HepG2 (cell line): Measurements from ENCODE around the gene ZNF765. TPM values are rescaled to one million over a fixed set of nuclear protein-coding genes. Genes with fewer than 3 reads are reported as not detected.
A peak's percentile ranks its signal among the peaks of the same experiment; 100 is the strongest.

Experiments
- CBX5 ChIP-seq: sonication (generic); formaldehyde crosslinking; IDR thresholded peaks from 2 replicates; pipeline ENCODE4 v1.4.0; 2020; ENCODE audit warnings: missing genetic modification reagents, borderline replicate concordance
- CC2D1A ChIP-seq: sonication (generic); formaldehyde crosslinking; IDR thresholded peaks from 2 replicates; pipeline ENCODE4 v1.8.1; 2023; ENCODE audit warnings: mild to moderate bottlenecking, missing genetic modification reagents
- DMAP1 ChIP-seq: IDR thresholded peaks from 2 replicates; pipeline ENCODE4 v1.6.1; 2016
- EEA1 ChIP-seq: sonication (generic); formaldehyde crosslinking; IDR thresholded peaks from 2 replicates; pipeline ENCODE4 v1.5.1; 2020; ENCODE audit warnings: mild to moderate bottlenecking, missing genetic modification reagents, borderline replicate concordance
- ERF ChIP-seq: IDR thresholded peaks from 2 replicates; pipeline ENCODE4 v1.6.1; 2018; ENCODE audit warnings: missing biosample characterization, missing genetic modification reagents
- FOXA1 ChIP-seq, 2 experiments: fragments of 450-650 bp in 1 of 2; sonication (generic) in 1 of 2; formaldehyde crosslinking in 1 of 2; IDR thresholded peaks; 2 replicates each; pipeline versions ENCODE4 v1.4.0 to v1.6.1; 2016 to 2020; ENCODE audit warnings: missing genetic modification reagents in 1 of 2
- FOXA3 ChIP-seq: IDR thresholded peaks from 2 replicates; pipeline ENCODE4 v1.6.1; 2016; ENCODE audit warnings: missing genetic modification reagents, missing compliant biosample characterization
- FOXC1 ChIP-seq: sonication (generic); formaldehyde crosslinking; IDR thresholded peaks from 2 replicates; pipeline ENCODE4 v1.8.0; 2022; ENCODE audit warnings: mild to moderate bottlenecking, missing genetic modification reagents, borderline replicate concordance
- HDAC2 ChIP-seq: sonication (generic); formaldehyde crosslinking; IDR thresholded peaks from 2 replicates; pipeline ENCODE4 v1.4.0; 2020; ENCODE audit warnings: missing genetic modification reagents
- LCORL ChIP-seq, 2 experiments: fragments of 450-650 bp in 1 of 2; sonication (generic) in 1 of 2; formaldehyde crosslinking in 1 of 2; IDR thresholded peaks; 2 replicates each; pipeline versions ENCODE4 v1.5.0 to v1.6.1; 2017 to 2020; ENCODE audit warnings: antibody characterized with exemption in 1 of 2, missing genetic modification reagents in 1 of 2
- MIER3 ChIP-seq: IDR thresholded peaks from 2 replicates; pipeline ENCODE4 v1.6.1; 2016; ENCODE audit warnings: missing compliant biosample characterization, borderline replicate concordance
- MIXL1 ChIP-seq: IDR thresholded peaks from 2 replicates; pipeline ENCODE4 v1.6.1; 2016
- NR2F6 ChIP-seq, 2 experiments: IDR thresholded peaks; 2 replicates each; pipeline ENCODE4 v1.6.1; 2016; ENCODE audit warnings: antibody characterized with exemption in 1 of 2, mild to moderate bottlenecking in 1 of 2
- RXRB ChIP-seq: IDR thresholded peaks from 2 replicates; pipeline ENCODE4 v1.6.1; 2016; ENCODE audit warnings: borderline replicate concordance, missing genetic modification reagents, missing compliant biosample characterization
- SALL1 ChIP-seq: sonication (generic); formaldehyde crosslinking; IDR thresholded peaks from 2 replicates; pipeline ENCODE4 v1.8.0; 2022; ENCODE audit warnings: mild to moderate bottlenecking, missing genetic modification reagents
- SNAPC2 ChIP-seq: sonication (generic); formaldehyde crosslinking; IDR thresholded peaks from 2 replicates; pipeline ENCODE4 v1.8.1; 2022; ENCODE audit warnings: mild to moderate bottlenecking, missing genetic modification reagents
- TEAD3 ChIP-seq: optimal IDR thresholded peaks from 2 replicates; pipeline ENCODE3; 2016; ENCODE audit warnings: borderline replicate concordance
- ZBTB38 ChIP-seq: sonication (generic); formaldehyde crosslinking; IDR thresholded peaks from 2 replicates; pipeline ENCODE4 v1.5.1; 2020; ENCODE audit warnings: mild to moderate bottlenecking, missing genetic modification reagents
- ZFP62 ChIP-seq: sonication (generic); formaldehyde crosslinking; IDR thresholded peaks from 2 replicates; pipeline ENCODE4 v1.4.0; 2020; ENCODE audit warnings: missing genetic modification reagents
- ZNF235 ChIP-seq: sonication (generic); formaldehyde crosslinking; IDR thresholded peaks from 2 replicates; pipeline ENCODE4 v1.8.1; 2023; ENCODE audit warnings: mild to moderate bottlenecking, missing genetic modification reagents, borderline replicate concordance
- ZNF33B ChIP-seq: sonication (generic); formaldehyde crosslinking; IDR thresholded peaks from 2 replicates; pipeline ENCODE4 v1.5.1; 2020; ENCODE audit warnings: mild to moderate bottlenecking, missing genetic modification reagents
- ZNF510 ChIP-seq: sonication (generic); formaldehyde crosslinking; IDR thresholded peaks from 2 replicates; pipeline ENCODE4 v1.4.0; 2020; ENCODE audit warnings: low read depth, mild to moderate bottlenecking, missing genetic modification reagents
- polyA plus RNA-seq, 8 experiments: library from polyadenylated mRNA; depleted of rRNA in 3 of 8; stranded (reverse) in 7 of 8; unstranded in 1 of 8; fragments of >200 nt; fragmentation: Illumina TruSeq in 4 of 8; extraction: Trizol in 4 of 8; gene quantifications; 2 replicates each; pipeline versions ENCODE4 v1.2.1 to v1.2.3, GENCODE V29; 2011 to 2016; ENCODE audit warnings: low read depth in 4 of 8, missing spikeins in 1 of 8, mixed read lengths in 1 of 8; ENCODE audit not compliant: insufficient read depth in 1 of 8
- total RNA-seq, 5 experiments: library from RNA; depleted of rRNA; stranded (reverse); fragments of >200 nt; fragmentation: Illumina TruSeq; extraction: Trizol; gene quantifications; 2 replicates each; pipeline ENCODE4 v1.2.3, GENCODE V29; 2016; ENCODE audit warnings: low read depth in 1 of 5
- TF ChIP-seq, protein P1 (sequence below): IDR thresholded peaks from 2 replicates; pipeline ENCODE4 v1.6.1; 2016; ENCODE audit warnings: mild to moderate bottlenecking, missing biosample characterization, missing genetic modification reagents
- TF ChIP-seq, protein P2 (sequence below): IDR thresholded peaks from 2 replicates; pipeline ENCODE4 v1.6.1; 2016; ENCODE audit warnings: low read depth
- TF ChIP-seq, protein P3 (sequence below): sonication (generic); formaldehyde crosslinking; IDR thresholded peaks from 2 replicates; pipeline ENCODE4 v1.5.0; 2020; ENCODE audit warnings: mild to moderate bottlenecking, missing genetic modification reagents, borderline replicate concordance

ZNF765 gene
- total and polyA plus RNA-seq, 2 of the 13 experiments (the other 11 are each of a cell fraction or from before 2014, with no cell fraction given), result 5.0 to 14.5 TPM

DNA sequence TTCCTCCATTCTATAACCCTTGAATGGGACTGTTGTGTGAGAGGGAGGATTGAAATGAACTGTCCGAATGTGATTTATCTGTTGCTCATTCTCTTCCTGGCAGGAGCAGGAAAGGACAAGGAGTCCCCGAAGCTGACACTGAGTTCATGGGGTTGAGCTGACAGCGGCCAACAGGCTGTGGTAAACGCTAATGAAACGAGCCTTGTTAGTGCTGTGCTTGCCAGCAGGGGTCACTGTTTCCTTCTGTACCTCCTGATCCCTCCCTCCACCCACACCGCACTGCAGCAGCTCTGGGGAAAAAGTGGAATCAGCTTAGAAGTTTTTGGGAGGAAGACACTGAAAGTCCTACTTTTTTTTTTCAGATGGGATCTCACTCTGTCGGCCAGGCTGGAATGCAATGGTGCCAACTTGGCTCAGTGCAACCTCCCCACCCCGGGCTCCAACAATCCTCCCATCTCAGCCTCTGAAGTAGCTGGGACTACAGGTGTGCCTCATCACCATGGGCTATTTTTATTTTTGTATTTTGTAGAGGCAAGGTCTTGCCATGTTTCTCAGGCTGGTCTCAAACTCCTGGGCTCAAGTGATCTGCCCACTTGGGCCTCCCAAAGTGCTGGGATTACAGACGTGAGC is 30.1 kb downstream of the ZNF765 start (continued):
- TF ChIP-seq NR2F6 (IDR thresholded peaks at IDR 0.05) (no peak), NR2F6 (CRISPR knock-in tag; IDR thresholded peaks at IDR 0.05) (peak; percentile 9; the same call in 1 of the 2 replicates), EEA1 (no peak), HDAC2 (CRISPR knock-in tag) (peak; percentile 56; the same call in 1 of the 2 replicates), FOXA1 (IDR thresholded peaks at IDR 0.05) (no peak), FOXA1 (CRISPR knock-in tag; IDR thresholded peaks at IDR 0.05) (0 out of 2 replicates have a peak, but pooled peaks have one; percentile 12), DMAP1 (CRISPR knock-in tag) (no peak), SNAPC2 (CRISPR knock-in tag) (no peak), CBX5 (CRISPR knock-in tag) (0 out of 2 replicates have a peak, but pooled peaks have one; percentile 31), ZFP62 (no peak), FOXC1 (CRISPR knock-in tag) (peak; percentile 50; the same call in 1 of the 2 replicates), ZNF33B (CRISPR knock-in tag) (no peak), ERF (CRISPR knock-in tag) (peak; percentile 39; the same call in 1 of the 2 replicates), CC2D1A (CRISPR knock-in tag) (0 out of 2 replicates have a peak, but pooled peaks have one; percentile 54), LCORL (IDR thresholded peaks at IDR 0.05) (no peak), LCORL (CRISPR knock-in tag; IDR thresholded peaks at IDR 0.05) (peak; percentile 57; the same call in 1 of the 2 replicates), SALL1 (peak; percentile 38), FOXA3 (CRISPR knock-in tag) (peak; percentile 31; the same call in 1 of the 2 replicates), ZNF235 (CRISPR knock-in tag) (no peak), TEAD3 (CRISPR knock-in tag) (peak; percentile 48), ZNF510 (no peak), RXRB (0 out of 2 replicates have a peak, but pooled peaks have one; percentile 27), MIER3 (CRISPR knock-in tag) (0 out of 2 replicates have a peak, but pooled peaks have one; percentile 30), MIXL1 (peak; percentile 70), ZBTB38 (CRISPR knock-in tag) (peak; percentile 77; the same call in 1 of the 2 replicates)
- TF ChIP-seq, protein P1, sequence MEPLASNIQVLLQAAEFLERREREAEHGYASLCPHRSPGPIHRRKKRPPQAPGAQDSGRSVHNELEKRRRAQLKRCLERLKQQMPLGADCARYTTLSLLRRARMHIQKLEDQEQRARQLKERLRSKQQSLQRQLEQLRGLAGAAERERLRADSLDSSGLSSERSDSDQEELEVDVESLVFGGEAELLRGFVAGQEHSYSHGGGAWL, result no peak
- TF ChIP-seq, protein P2, sequence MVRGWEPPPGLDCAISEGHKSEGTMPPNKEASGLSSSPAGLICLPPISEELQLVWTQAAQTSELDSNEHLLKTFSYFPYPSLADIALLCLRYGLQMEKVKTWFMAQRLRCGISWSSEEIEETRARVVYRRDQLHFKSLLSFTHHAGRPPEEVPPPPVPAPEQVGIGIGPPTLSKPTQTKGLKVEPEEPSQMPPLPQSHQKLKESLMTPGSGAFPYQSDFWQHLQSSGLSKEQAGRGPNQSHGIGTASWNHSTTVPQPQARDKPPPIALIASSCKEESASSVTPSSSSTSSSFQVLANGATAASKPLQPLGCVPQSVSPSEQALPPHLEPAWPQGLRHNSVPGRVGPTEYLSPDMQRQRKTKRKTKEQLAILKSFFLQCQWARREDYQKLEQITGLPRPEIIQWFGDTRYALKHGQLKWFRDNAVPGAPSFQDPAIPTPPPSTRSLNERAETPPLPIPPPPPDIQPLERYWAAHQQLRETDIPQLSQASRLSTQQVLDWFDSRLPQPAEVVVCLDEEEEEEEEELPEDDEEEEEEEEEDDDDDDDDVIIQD (CRISPR knock-in tag), result 0 out of 2 replicates have a peak, but pooled peaks have one; percentile 19
- TF ChIP-seq, protein P3, sequence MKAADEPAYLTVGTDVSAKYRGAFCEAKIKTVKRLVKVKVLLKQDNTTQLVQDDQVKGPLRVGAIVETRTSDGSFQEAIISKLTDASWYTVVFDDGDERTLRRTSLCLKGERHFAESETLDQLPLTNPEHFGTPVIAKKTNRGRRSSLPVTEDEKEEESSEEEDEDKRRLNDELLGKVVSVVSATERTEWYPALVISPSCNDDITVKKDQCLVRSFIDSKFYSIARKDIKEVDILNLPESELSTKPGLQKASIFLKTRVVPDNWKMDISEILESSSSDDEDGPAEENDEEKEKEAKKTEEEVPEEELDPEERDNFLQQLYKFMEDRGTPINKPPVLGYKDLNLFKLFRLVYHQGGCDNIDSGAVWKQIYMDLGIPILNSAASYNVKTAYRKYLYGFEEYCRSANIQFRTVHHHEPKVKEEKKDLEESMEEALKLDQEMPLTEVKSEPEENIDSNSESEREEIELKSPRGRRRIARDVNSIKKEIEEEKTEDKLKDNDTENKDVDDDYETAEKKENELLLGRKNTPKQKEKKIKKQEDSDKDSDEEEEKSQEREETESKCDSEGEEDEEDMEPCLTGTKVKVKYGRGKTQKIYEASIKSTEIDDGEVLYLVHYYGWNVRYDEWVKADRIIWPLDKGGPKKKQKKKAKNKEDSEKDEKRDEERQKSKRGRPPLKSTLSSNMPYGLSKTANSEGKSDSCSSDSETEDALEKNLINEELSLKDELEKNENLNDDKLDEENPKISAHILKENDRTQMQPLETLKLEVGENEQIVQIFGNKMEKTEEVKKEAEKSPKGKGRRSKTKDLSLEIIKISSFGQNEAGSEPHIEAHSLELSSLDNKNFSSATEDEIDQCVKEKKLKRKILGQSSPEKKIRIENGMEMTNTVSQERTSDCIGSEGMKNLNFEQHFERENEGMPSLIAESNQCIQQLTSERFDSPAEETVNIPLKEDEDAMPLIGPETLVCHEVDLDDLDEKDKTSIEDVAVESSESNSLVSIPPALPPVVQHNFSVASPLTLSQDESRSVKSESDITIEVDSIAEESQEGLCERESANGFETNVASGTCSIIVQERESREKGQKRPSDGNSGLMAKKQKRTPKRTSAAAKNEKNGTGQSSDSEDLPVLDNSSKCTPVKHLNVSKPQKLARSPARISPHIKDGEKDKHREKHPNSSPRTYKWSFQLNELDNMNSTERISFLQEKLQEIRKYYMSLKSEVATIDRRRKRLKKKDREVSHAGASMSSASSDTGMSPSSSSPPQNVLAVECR (CRISPR knock-in tag), result peak; percentile 45; the same call in 1 of the 2 replicates
